Tibial artery (tissue), 4 donors: ENCODE results near the gene CPNE1.
"Not testable (repeated sequence)": the region's sequence is repeated elsewhere in the genome, so short reads cannot be mapped to it uniquely, and the experiment has no call there.

Experiments
- DNase-seq, 2 donors: peaks; one replicate each; pipeline ENCODE4 v3.0.0-alpha.2; 2019
- H3K27ac ChIP-seq, 2 donors: fragments of 200-600 bp; sonication (generic) in 1 of 2; 1 replicate in 1 of 2; 2 replicates in 1 of 2; pipeline ENCODE4 v1.5.1; 2018 to 2019; ENCODE audit warnings: mild to moderate bottlenecking in 1 of 2
- H3K27me3 ChIP-seq, 2 donors: fragments of 200-600 bp; sonication (generic) in 1 of 2; one replicate each; pipeline versions ENCODE4 v1.5.1 to v1.6.0; 2016 to 2019
- H3K36me3 ChIP-seq, 3 donors: fragments of 200-600 bp; sonication (generic) in 2 of 3; one replicate each; pipeline ENCODE4 v1.5.1; 2016 to 2019; ENCODE audit warnings: mild to moderate bottlenecking in 2 of 3
- H3K4me1 ChIP-seq, 4 donors: fragments of 200-600 bp; sonication (generic) in 2 of 4; 1 replicate in 3 of 4; 2 replicates in 1 of 4; pipeline ENCODE4 v1.5.1; 2016 to 2019
- H3K4me3 ChIP-seq, 2 donors: fragments of 200-600 bp; sonication (generic) in 1 of 2; 1 replicate in 1 of 2; 2 replicates in 1 of 2; pipeline ENCODE4 v1.5.1; 2018 to 2019; ENCODE audit warnings: mild to moderate bottlenecking in 2 of 2
- H3K9me3 ChIP-seq, 3 donors: fragments of 200-600 bp; sonication (generic) in 1 of 3; one replicate each; pipeline ENCODE4 v1.5.1; 2016 to 2019
- intact Hi-C: fragments of 100-400 bp; cut with DNase I; formaldehyde crosslinking; loops from one replicate; pipeline ENCODE4 v1.15.0; 2023; ENCODE audit warnings: low total_unique reads
- TF ChIP-seq, protein P1 (sequence below), 2 experiments: fragments of 200-600 bp in 1 of 2; fragments of 450-650 bp in 1 of 2; IDR thresholded peaks; one replicate each; pipeline ENCODE4 v1.5.1; 2017 to 2019; ENCODE audit warnings: antibody characterized with exemption in 2 of 2, mild to moderate bottlenecking in 1 of 2, moderate library complexity in 1 of 2

CPNE1 gene

DNA sequence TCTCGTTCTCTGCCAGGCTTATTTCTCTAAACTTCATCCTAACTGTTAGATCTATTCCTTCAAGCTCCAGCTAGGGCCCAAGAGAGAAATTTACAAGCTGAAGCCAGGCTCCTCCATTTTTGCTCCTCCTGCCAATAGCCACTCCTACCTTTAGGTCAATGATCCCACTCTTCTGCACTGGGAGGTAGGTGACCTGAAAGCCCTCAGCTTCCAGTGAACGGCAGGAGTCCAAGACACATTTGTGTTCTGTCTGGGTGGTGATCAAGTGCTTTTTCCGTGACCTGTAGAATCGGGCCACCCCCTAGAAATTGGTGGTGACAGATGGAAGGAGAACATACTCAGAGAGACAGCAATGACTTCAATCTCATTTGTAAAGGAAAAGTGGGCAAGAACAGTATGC, 25.6 kb upstream of the CPNE1 start:
- Histone ChIP-seq H3K9me3 (no peaks in the 10 kb centered on the region), H3K36me3 (peaks cover 52 to 93% (median 57%) of the 10 kb centered on the region in 3 donors), H3K4me3 (no peak overlapping the region), H3K27ac (no peak overlapping the region), H3K4me1 (no peaks in the 10 kb centered on the region), H3K27me3 (no peaks in the 10 kb centered on the region)
- TF ChIP-seq, protein P1, sequence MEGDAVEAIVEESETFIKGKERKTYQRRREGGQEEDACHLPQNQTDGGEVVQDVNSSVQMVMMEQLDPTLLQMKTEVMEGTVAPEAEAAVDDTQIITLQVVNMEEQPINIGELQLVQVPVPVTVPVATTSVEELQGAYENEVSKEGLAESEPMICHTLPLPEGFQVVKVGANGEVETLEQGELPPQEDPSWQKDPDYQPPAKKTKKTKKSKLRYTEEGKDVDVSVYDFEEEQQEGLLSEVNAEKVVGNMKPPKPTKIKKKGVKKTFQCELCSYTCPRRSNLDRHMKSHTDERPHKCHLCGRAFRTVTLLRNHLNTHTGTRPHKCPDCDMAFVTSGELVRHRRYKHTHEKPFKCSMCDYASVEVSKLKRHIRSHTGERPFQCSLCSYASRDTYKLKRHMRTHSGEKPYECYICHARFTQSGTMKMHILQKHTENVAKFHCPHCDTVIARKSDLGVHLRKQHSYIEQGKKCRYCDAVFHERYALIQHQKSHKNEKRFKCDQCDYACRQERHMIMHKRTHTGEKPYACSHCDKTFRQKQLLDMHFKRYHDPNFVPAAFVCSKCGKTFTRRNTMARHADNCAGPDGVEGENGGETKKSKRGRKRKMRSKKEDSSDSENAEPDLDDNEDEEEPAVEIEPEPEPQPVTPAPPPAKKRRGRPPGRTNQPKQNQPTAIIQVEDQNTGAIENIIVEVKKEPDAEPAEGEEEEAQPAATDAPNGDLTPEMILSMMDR (IDR thresholded peaks at IDR 0.05): no peak
- intact Hi-C loops: loop anchor here (10.0 kb wide), 1 partner anchor 225 kb away; no protein-coding TSS in a partner anchor
- DNase-seq: no peak

DNA sequence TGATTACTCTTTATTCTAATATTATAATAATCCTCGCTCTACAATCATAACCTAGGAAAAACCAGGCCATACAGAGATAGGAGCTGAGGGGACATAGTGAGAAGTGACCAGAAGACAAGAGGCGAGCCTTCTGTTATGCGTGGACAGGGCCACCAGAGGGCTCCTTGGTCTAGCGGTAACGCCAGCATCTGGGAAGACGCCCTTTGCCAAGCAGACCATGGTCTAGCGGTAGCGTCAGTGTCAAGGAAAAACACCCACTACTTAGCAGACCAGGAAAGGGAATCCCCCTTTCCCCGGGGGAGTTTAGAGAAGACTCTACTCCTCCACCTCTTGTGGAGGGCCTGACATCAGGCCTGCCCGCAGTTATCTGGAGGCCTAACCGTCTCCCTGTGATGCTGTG, 22.2 kb upstream of the CPNE1 start:
- H3K4me1 ChIP-seq, H3K27me3 ChIP-seq, H3K4me3 ChIP-seq, H3K9me3 ChIP-seq, DNase-seq, H3K27ac ChIP-seq, intact Hi-C loops: not testable (repeated sequence)
- peaks cover 39 to 91% (median 44%) of the 10 kb centered on the region in 3 donors for H3K36me3 ChIP-seq

DNA sequence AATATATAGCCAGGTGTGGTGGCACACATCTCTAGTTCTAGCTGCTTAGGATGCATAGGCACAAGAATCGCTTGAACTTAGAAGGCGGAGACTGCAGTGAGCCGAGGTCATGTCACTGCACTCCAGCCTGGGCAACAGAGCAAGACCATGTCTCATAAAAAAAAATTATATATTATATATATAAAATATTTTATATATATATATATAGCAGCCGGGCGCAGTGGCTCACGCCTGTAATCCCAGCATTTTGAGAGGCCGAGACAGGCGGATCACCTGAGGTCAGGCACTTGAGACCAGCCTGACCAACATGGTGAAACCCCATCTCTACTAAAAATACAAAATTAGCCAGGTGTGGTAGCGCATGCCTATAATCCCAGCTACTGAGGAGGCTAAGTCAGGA, 20.7 kb upstream of the CPNE1 start:
- peaks cover 34 to 95% (median 42%) of the 10 kb centered on the region in 3 donors for H3K36me3 ChIP-seq
- intact Hi-C loops, H3K9me3 ChIP-seq, DNase-seq, H3K4me3 ChIP-seq, H3K4me1 ChIP-seq, H3K27ac ChIP-seq, H3K27me3 ChIP-seq: not testable (repeated sequence)

DNA sequence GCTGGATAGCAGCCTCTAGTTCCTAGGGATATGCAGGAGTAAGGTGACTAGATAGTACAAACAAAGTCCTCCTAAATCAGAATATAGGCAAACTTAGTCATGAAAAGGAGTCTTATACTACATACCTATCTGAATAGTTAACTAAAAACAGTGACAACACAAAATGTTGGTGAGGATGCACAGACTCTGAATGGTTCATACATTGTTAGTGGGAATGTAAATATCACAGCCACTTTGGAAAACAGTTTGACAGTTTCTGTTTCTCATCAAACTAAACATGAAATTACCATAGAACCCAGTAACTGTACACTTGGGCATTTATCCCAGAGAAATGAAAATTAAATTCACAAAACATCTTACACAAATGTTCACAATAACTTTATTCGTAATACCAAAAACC, 17.3 kb upstream of the CPNE1 start:
- no peak overlapping the region for H3K4me3 ChIP-seq
- TF ChIP-seq, protein P1 (IDR thresholded peaks at IDR 0.05): no peak
- H3K36me3 ChIP-seq: peaks cover 15 to 89% (median 32%) of the 10 kb centered on the region in 3 donors
- DNase-seq: no peak
- H3K27me3 ChIP-seq: no peaks in the 10 kb centered on the region
- no peaks in the 10 kb centered on the region for H3K9me3 ChIP-seq
- H3K4me1 ChIP-seq: no peaks in the 10 kb centered on the region
- intact Hi-C loops: no loop called here
- no peak overlapping the region for H3K27ac ChIP-seq

DNA sequence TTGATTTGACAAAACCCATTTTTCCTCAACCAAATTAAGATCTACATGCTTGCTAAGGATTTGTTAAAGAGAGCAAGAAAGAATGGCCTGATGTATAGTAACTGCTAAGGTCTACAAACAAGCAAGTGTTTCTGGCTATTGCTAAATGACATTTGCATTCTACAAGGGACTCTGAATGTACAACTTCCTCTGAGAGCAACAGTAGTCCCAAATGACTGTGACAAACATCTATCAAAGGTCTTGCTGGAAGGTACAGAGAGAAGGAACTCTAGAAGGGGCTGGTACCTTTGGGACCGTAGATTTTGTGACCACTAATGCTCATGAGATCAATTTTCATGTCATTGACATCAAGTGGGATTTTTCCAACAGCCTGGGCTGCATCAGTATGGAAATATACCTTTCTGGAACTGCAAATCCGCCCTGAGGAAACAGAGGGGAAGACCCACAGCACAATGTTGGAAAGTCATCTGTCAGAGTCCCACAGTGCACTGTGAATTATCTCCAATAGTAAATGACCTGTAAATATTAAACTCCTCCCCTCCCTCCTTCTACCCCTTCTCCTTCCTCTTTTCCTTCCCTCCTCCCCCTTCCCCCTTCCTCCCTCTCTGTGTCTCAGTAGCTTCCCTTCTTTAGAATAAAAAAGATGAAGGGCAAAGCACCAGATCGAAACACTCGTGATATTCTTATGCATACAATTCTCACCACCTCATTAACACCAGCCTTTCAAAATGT, 15.9 kb upstream of the CPNE1 start:
- intact Hi-C loops: no loop called here
- TF ChIP-seq, protein P1 (IDR thresholded peaks at IDR 0.05): no peak
- Histone ChIP-seq H3K27me3 (no peaks in the 10 kb centered on the region), H3K9me3 (no peaks in the 10 kb centered on the region), H3K4me3 (no peak overlapping the region), H3K4me1 (no peaks in the 10 kb centered on the region), H3K27ac (no peak overlapping the region), H3K36me3 (peaks cover 4 to 85% (median 32%) of the 10 kb centered on the region in 3 donors)
- no peak for DNase-seq

DNA sequence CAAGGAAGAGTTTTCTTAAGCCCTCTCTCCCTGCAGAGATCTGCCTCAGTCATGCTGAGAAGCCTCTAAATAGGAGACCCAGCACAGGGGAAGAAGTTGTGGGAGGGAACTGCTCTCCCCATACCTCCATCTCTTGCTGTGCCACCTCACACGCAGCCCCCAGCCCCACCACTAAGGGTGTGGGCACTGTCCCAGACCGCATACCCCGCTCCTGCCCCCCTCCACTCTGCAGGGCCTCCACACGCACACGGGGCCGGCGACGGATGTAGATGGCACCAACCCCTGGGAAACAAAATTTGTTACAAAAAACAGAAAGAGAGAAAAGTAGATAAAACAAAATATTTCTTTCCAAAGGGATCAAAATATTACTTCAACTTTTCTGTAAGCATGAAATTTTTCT, 10.2 kb upstream of the CPNE1 start:
- Histone ChIP-seq H3K27ac (no peak overlapping the region), H3K4me1 (no peaks in the 10 kb centered on the region), H3K27me3 (no peaks in the 10 kb centered on the region), H3K9me3 (no peaks in the 10 kb centered on the region), H3K36me3 (peaks cover 42 to 81% (median 62%) of the 10 kb centered on the region in 3 donors), H3K4me3 (no peak overlapping the region)
- TF ChIP-seq, protein P1 (IDR thresholded peaks at IDR 0.05): no peak
- DNase-seq: no peak
- intact Hi-C loops: no loop called here
